ENCODE results near the gene F2RL3.
"Not testable (repeated sequence)": the region's sequence is repeated elsewhere in the genome, so short reads cannot be mapped to it uniquely, and the experiment has no call there.

F2RL3 gene

GRCh38 chr19:16922592-16922934, 33.8 kb downstream of the F2RL3 start:
- no peak for DNase-seq (ENCODE audit: low read depth)

GRCh38 chr19:16922949-16923348, 34.1 kb downstream of the F2RL3 start:
- DNase-seq (ENCODE audit: low read depth), result no peak

- DNase-seq (ENCODE audit: low read depth), result no peak
Observed at GRCh38 chr19:16927883-16928282, 39.1 kb downstream of the F2RL3 start.

GRCh38 chr19:16928351-16928750, 39.6 kb downstream of the F2RL3 start:
- no peak for DNase-seq (ENCODE audit: low read depth)

- DNase-seq (ENCODE audit: low read depth), result no peak
Observed at GRCh38 chr19:16928916-16929315, 40.1 kb downstream of the F2RL3 start.

- DNase-seq (ENCODE audit: low read depth), result no peak
Observed at GRCh38 chr19:16930753-16931152, 42.0 kb downstream of the F2RL3 start.

- DNase-seq (ENCODE audit: low read depth), result no peak
Observed at GRCh38 chr19:16931306-16931705, 42.5 kb downstream of the F2RL3 start.

- no peak for DNase-seq (ENCODE audit: low read depth)
Observed at GRCh38 chr19:16934489-16934888, 45.7 kb downstream of the F2RL3 start.

- no peak for DNase-seq (ENCODE audit: low read depth)
Observed at GRCh38 chr19:16936901-16937300, 48.1 kb downstream of the F2RL3 start.

GRCh38 chr19:16937796-16938195, 49.0 kb downstream of the F2RL3 start:
- not testable (repeated sequence) for DNase-seq (ENCODE audit: low read depth)

- no peak for DNase-seq (ENCODE audit: low read depth)
Observed at GRCh38 chr19:16938211-16938610, 49.4 kb downstream of the F2RL3 start.

- not testable (repeated sequence) for DNase-seq (ENCODE audit: low read depth)
Observed at GRCh38 chr19:16940063-16940462, 51.3 kb downstream of the F2RL3 start.

- DNase-seq (ENCODE audit: low read depth), result no peak
Observed at GRCh38 chr19:16940626-16941025, 51.8 kb downstream of the F2RL3 start.
